Glomerular visceral epithelial cell (primary cell): ENCODE data around the gene IDNK.

Source experiments
- DNase-seq: peaks from one replicate; pipeline ENCODE4 v3.0.0-alpha.2; 2016; ENCODE audit errors: extremely low spot score

The IDNK gene

GRCh38 chr9:83633676-83634075 lies 10.7 kb downstream of the IDNK start:
- DNase-seq: peak; percentile 22

- no peak for DNase-seq
Measured at GRCh38 chr9:83636813-83637212, 13.9 kb downstream of the IDNK start.

- no peak for DNase-seq
Measured at GRCh38 chr9:83637389-83637788, 14.4 kb downstream of the IDNK start.

- DNase-seq: no peak
Measured at GRCh38 chr9:83639266-83639665, 16.3 kb downstream of the IDNK start.

- DNase-seq: no peak
Measured at GRCh38 chr9:83642793-83643192, 19.9 kb downstream of the IDNK start.

- no peak for DNase-seq
Measured at GRCh38 chr9:83646500-83647239, 23.7 kb downstream of the IDNK start.

GRCh38 chr9:83649080-83649479 lies 26.1 kb downstream of the IDNK start:
- DNase-seq: peak; percentile 66

- DNase-seq: no peak
Measured at GRCh38 chr9:83649515-83649914, 26.6 kb downstream of the IDNK start.

- DNase-seq: no peak
Measured at GRCh38 chr9:83651558-83651957, 28.6 kb downstream of the IDNK start.

GRCh38 chr9:83652433-83652832 lies 29.5 kb downstream of the IDNK start:
- no peak for DNase-seq

GRCh38 chr9:83655433-83655832 lies 32.5 kb downstream of the IDNK start:
- DNase-seq: no peak

GRCh38 chr9:83656032-83656680 lies 33.2 kb downstream of the IDNK start:
- DNase-seq: no peak

GRCh38 chr9:83656952-83657351 lies 34.0 kb downstream of the IDNK start:
- DNase-seq: no peak

- no peak for DNase-seq
Measured at GRCh38 chr9:83662933-83663332, 40.0 kb downstream of the IDNK start.

- DNase-seq: no peak
Measured at GRCh38 chr9:83665580-83666200, 42.7 kb downstream of the IDNK start.

- DNase-seq: no peak
Measured at GRCh38 chr9:83669067-83669466, 46.1 kb downstream of the IDNK start.

- no peak for DNase-seq
Measured at GRCh38 chr9:83670381-83670780, 47.4 kb downstream of the IDNK start.

GRCh38 chr9:83671451-83671850 lies 48.5 kb downstream of the IDNK start:
- DNase-seq: no peak

- no peak for DNase-seq
Measured at GRCh38 chr9:83675466-83675865, 52.5 kb downstream of the IDNK start.

- DNase-seq: no peak
Measured at GRCh38 chr9:83677596-83677995, 54.7 kb downstream of the IDNK start.

- DNase-seq: no peak
Measured at GRCh38 chr9:83680233-83680632, 57.3 kb downstream of the IDNK start.

GRCh38 chr9:83681490-83681889 lies 58.5 kb downstream of the IDNK start:
- DNase-seq: no peak

GRCh38 chr9:83688921-83689320 lies 66.0 kb downstream of the IDNK start:
- DNase-seq: no peak
